Neural cell (in vitro differentiated cells): ENCODE measurements around the gene HIGD2B.
"Not testable (repeated sequence)": the region's sequence is repeated elsewhere in the genome, so short reads cannot be mapped to it uniquely, and the experiment has no call there.

Experiments
- CTCF ChIP-seq: fragments of 450-650 bp; IDR thresholded peaks from 2 replicates; pipeline ENCODE4 v1.5.1; 2014; ENCODE audit warnings: antibody characterized with exemption, mild to moderate bottlenecking, moderate library complexity; ENCODE audit not compliant: poor library complexity, severe bottlenecking
- EZH2 ChIP-seq: fragments of 200-600, 300-800 bp; shearing (Covaris generic), sonication (generic); IDR thresholded peaks from 2 replicates; pipeline ENCODE4 v1.6.1; 2014; ENCODE audit warnings: antibody characterized with exemption, low read length, borderline replicate concordance, mild to moderate bottlenecking; ENCODE audit not compliant: insufficient read depth, poor library complexity, severe bottlenecking
- POLR2AphosphoS5 ChIP-seq: IDR thresholded peaks from 2 replicates; pipeline ENCODE4 v1.6.1; 2012
- REST ChIP-seq: IDR thresholded peaks from 2 replicates; pipeline ENCODE4 v1.6.1; 2012; ENCODE audit warnings: borderline replicate concordance
- SMC3 ChIP-seq: fragments of 450-650 bp; conservative IDR thresholded peaks from 2 replicates; pipeline ENCODE4 v1.6.1; 2014; ENCODE audit warnings: antibody characterized with exemption, mild to moderate bottlenecking, moderate library complexity; ENCODE audit not compliant: poor library complexity
- TAF1 ChIP-seq: IDR thresholded peaks from 2 replicates; pipeline ENCODE4 v1.6.1; 2012; ENCODE audit warnings: low read depth

DNA sequence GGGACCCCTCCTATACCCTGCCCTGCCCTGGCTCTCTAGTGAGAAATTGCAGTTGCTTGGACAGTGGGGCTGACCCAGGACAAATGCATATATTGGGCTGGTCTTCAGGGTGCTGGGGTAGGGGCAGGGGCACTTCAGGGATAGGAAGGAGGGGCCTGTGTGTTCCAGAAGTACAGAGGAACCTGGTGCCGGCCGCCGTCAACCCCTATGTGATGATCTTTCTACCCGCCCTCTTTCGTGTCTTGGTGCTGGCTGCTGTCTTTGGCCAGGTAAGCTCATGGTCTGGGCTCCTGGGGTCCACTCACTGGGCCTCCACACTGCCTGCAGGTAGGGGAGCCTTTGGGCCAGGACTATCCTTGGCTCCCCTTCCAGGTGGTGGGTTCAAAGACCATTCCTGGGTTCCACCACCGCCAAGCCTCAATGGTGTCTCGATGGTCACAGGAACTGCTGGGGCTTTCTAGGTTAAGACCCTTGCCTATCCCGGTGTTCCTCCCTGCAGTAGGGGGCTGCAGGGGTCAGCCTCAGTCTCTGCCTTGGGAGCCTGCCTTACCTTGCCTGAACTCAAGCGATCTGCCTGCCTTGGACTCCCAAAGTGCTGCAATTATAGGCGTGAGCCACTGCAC lies 37.2 kb downstream of the HIGD2B start:
- TF ChIP-seq CTCF, POLR2AphosphoS5, TAF1, REST, EZH2, SMC3: not testable (repeated sequence)
